OCI-LY7 (cell line): ENCODE results near the gene CYP1B1. TPM values are rescaled to one million over a fixed set of nuclear protein-coding genes. Genes with fewer than 3 reads are reported as not detected.

Experiments
- BruUV-seq: library from RNA; stranded (reverse); fragments of 400-500 nt; replicated peaks from 2 replicates; lab custom pipeline; 2021; lab: Mats Ljungman, UMichigan
- CTCF ChIA-PET: fragments of 300-600 bp; sonication (Branson Sonifier 250); formaldehyde crosslinking; loops from one replicate; lab custom pipeline; 2022; ENCODE audit warnings: antibody characterized with exemption; ENCODE audit not compliant: unreplicated experiment; lab: Charles Lee
- POLR2A ChIA-PET: fragments of 300-600 bp; sonication (Branson Sonifier 250); formaldehyde crosslinking; loops from one replicate; lab custom pipeline; 2022; ENCODE audit warnings: antibody characterized with exemption; lab: Charles Lee
- DNase-seq: peaks from one replicate; pipeline ENCODE4 v3.0.0-alpha.2; 2015; ENCODE audit warnings: low spot score
- H2AFZ ChIP-seq: fragments of 200-600 bp; sonication (generic), shearing (Covaris generic); 2 replicates; pipeline ENCODE4 v1.6.1; 2014; ENCODE audit warnings: mild to moderate bottlenecking, antibody characterized with exemption, low read length, moderate library complexity
- H3K27ac ChIP-seq: fragments of 200-600 bp; sonication (generic); 2 replicates; pipeline ENCODE4 v1.5.1; 2014; ENCODE audit warnings: mixed run types, low read depth, mild to moderate bottlenecking, moderate library complexity, low read length, inconsistent platforms; ENCODE audit not compliant: poor library complexity, severe bottlenecking
- H3K36me3 ChIP-seq: fragments of 200-600 bp; sonication (generic); 2 replicates; pipeline ENCODE4 v1.6.1; 2014; ENCODE audit warnings: mild to moderate bottlenecking, antibody characterized with exemption, low read length, moderate library complexity, mixed read lengths; ENCODE audit not compliant: insufficient read depth
- H3K4me1 ChIP-seq: fragments of 200-600 bp; sonication (generic); 2 replicates; pipeline ENCODE4 v1.5.1; 2014; ENCODE audit warnings: mild to moderate bottlenecking, low read length; ENCODE audit not compliant: insufficient read depth, poor library complexity, severe bottlenecking
- H3K4me2 ChIP-seq: fragments of 200-600 bp; sonication (generic); 2 replicates; pipeline ENCODE4 v1.6.1; 2014; ENCODE audit warnings: mild to moderate bottlenecking, low read length
- H3K4me3 ChIP-seq: fragments of 200-600 bp; sonication (generic); 2 replicates; pipeline ENCODE4 v1.5.1; 2014; ENCODE audit warnings: mild to moderate bottlenecking, low read depth, low read length; ENCODE audit not compliant: poor library complexity, severe bottlenecking
- H3K79me2 ChIP-seq: fragments of 200-600 bp; sonication (generic); 2 replicates; pipeline ENCODE4 v1.6.1; 2016; ENCODE audit warnings: low read depth, mild to moderate bottlenecking, low read length, moderate library complexity, mixed read lengths; ENCODE audit not compliant: insufficient read depth
- H3K9me2 ChIP-seq: fragments of 200-600 bp; sonication (generic); 2 replicates; pipeline ENCODE4 v1.6.1; 2016; ENCODE audit warnings: mild to moderate bottlenecking, low read length, mixed read lengths; ENCODE audit not compliant: insufficient read depth
- H3K9me3 ChIP-seq: fragments of 200-600 bp; sonication (generic); 2 replicates; pipeline ENCODE4 v1.6.1; 2014; ENCODE audit warnings: mild to moderate bottlenecking, mixed run types, low read length, mixed read lengths
- H4K20me1 ChIP-seq: fragments of 200-600 bp; sonication (generic); 2 replicates; pipeline ENCODE4 v1.6.1; 2014; ENCODE audit warnings: mild to moderate bottlenecking, antibody characterized with exemption, low read length, moderate library complexity, mixed read lengths; ENCODE audit not compliant: insufficient read depth
- EZH2phosphoT487 ChIP-seq: fragments of 200-600 bp; sonication (generic); IDR thresholded peaks from 2 replicates; pipeline ENCODE4 v1.6.1; 2018; ENCODE audit warnings: low read depth, borderline replicate concordance, mild to moderate bottlenecking, mixed run types, antibody characterized with exemption, low read length, moderate library complexity, mixed read lengths
- intact Hi-C: fragments of 100-400 bp; cut with micrococcal nuclease; formaldehyde crosslinking; loops from one replicate; pipeline ENCODE4 v1.10.0; 2022; ENCODE audit not compliant: unreplicated experiment
- total RNA-seq, 2 experiments: library from RNA; depleted of rRNA in 1 of 2; stranded (reverse); fragments of >200 nt in 1 of 2; shearing (Covaris generic) in 1 of 2; gene quantifications; 2 replicates each; pipeline ENCODE4 v1.2.3, GENCODE V29; 2014 to 2022
- TF ChIP-seq, protein P1 (sequence below): fragments of 200-600 bp; sonication (generic); conservative IDR thresholded peaks from 2 replicates; pipeline ENCODE4 v1.5.1; 2014; ENCODE audit warnings: mild to moderate bottlenecking, antibody characterized with exemption, low read length, moderate library complexity, mixed read lengths

Gene CYP1B1
- total RNA-seq, 2 experiments from 2014 or later = 0.44 TPM; not detected in 1

- no peak overlapping the region for H3K4me2 ChIP-seq
Measured at GRCh38 chr2:38066421-38067115, 9.4 kb downstream of the CYP1B1 start.

GRCh38 chr2:38065502-38066135 is 10.3 kb downstream of the CYP1B1 start:
- CTCF ChIA-PET = no interaction called here

More at GRCh38 chr2:38066421-38067115, 9.4 kb downstream of the CYP1B1 start:
- POLR2A ChIA-PET = no interaction called here
- Histone ChIP-seq H3K9me3 (no peaks in the 10 kb centered on the region), H3K9me2 (no peaks in the 10 kb centered on the region), H3K79me2 (no peaks in the 10 kb centered on the region), H4K20me1 (no peaks in the 10 kb centered on the region), H3K4me1 (no peaks in the 10 kb centered on the region), H3K27ac (no peak overlapping the region), H3K4me3 (no peak overlapping the region), H3K36me3 (no peaks in the 10 kb centered on the region), H2AFZ (no peak overlapping the region)
- CTCF ChIA-PET = no interaction called here
- no peak for TF ChIP-seq EZH2phosphoT487
- TF ChIP-seq, protein P1, sequence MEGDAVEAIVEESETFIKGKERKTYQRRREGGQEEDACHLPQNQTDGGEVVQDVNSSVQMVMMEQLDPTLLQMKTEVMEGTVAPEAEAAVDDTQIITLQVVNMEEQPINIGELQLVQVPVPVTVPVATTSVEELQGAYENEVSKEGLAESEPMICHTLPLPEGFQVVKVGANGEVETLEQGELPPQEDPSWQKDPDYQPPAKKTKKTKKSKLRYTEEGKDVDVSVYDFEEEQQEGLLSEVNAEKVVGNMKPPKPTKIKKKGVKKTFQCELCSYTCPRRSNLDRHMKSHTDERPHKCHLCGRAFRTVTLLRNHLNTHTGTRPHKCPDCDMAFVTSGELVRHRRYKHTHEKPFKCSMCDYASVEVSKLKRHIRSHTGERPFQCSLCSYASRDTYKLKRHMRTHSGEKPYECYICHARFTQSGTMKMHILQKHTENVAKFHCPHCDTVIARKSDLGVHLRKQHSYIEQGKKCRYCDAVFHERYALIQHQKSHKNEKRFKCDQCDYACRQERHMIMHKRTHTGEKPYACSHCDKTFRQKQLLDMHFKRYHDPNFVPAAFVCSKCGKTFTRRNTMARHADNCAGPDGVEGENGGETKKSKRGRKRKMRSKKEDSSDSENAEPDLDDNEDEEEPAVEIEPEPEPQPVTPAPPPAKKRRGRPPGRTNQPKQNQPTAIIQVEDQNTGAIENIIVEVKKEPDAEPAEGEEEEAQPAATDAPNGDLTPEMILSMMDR = no peak
- intact Hi-C loops = no loop called here
- BruUV-seq = no TSS peak
- DNase-seq = no peak

More at GRCh38 chr2:38065502-38066135, 10.3 kb downstream of the CYP1B1 start:
- no peak overlapping the region for H2AFZ ChIP-seq
- H4K20me1 ChIP-seq = no peaks in the 10 kb centered on the region
- BruUV-seq = no TSS peak
- TF ChIP-seq, protein P1 = no peak
- TF ChIP-seq EZH2phosphoT487 = no peak
- no peaks in the 10 kb centered on the region for H3K36me3 ChIP-seq
- no peaks in the 10 kb centered on the region for H3K4me1 ChIP-seq
- H3K27ac ChIP-seq = no peak overlapping the region
- intact Hi-C loops = no loop called here
- H3K4me3 ChIP-seq = no peak overlapping the region
- POLR2A ChIA-PET = no interaction called here
- DNase-seq = no peak
- no peaks in the 10 kb centered on the region for H3K9me2 ChIP-seq
- no peaks in the 10 kb centered on the region for H3K79me2 ChIP-seq
- H3K9me3 ChIP-seq = no peaks in the 10 kb centered on the region
- H3K4me2 ChIP-seq = no peak overlapping the region
